ENCODE data around the gene SLC25A29.
"Not testable (repeated sequence)": the region's sequence is repeated elsewhere in the genome, so short reads cannot be mapped to it uniquely, and the experiment has no call there.

SLC25A29 gene

GRCh38 chr14:100330388-100330931 lies 24.2 kb upstream of the SLC25A29 start:
- no peak for DNase-seq

GRCh38 chr14:100330007-100330344 lies 23.7 kb upstream of the SLC25A29 start:
- no peak for DNase-seq

GRCh38 chr14:100329233-100330006 lies 23.2 kb upstream of the SLC25A29 start:
- DNase-seq = no peak

- DNase-seq = no peak
These were observed 22.4 kb upstream of the SLC25A29 start for GRCh38 chr14:100328495-100329163.

- no peak for DNase-seq
These were observed 20.9 kb upstream of the SLC25A29 start for GRCh38 chr14:100327128-100327527.

GRCh38 chr14:100325958-100326357 lies 19.7 kb upstream of the SLC25A29 start:
- no peak for DNase-seq

- no peak for DNase-seq
These were observed 19.0 kb upstream of the SLC25A29 start for GRCh38 chr14:100325231-100325632.

- DNase-seq = no peak
These were observed 17.7 kb upstream of the SLC25A29 start for GRCh38 chr14:100323942-100324307.

- no peak for DNase-seq
These were observed 17.1 kb upstream of the SLC25A29 start, which contains the start of gene SLC25A47 for GRCh38 chr14:100323121-100323941. SLC25A47 (plus strand) TSS chr14:100323339; CDS start chr14:100323415, 76 bp downstream.

- no peak for DNase-seq
These were observed 16.1 kb upstream of the SLC25A29 start for GRCh38 chr14:100322138-100322957.

GRCh38 chr14:100321473-100322137 lies 15.4 kb upstream of the SLC25A29 start:
- no peak for DNase-seq

GRCh38 chr14:100320157-100320856 lies 14.1 kb upstream of the SLC25A29 start:
- no peak for DNase-seq

GRCh38 chr14:100317912-100318808 lies 11.9 kb upstream of the SLC25A29 start:
- peak; percentile 37 for DNase-seq

GRCh38 chr14:100317389-100317788 lies 11.1 kb upstream of the SLC25A29 start:
- DNase-seq = no peak

- no peak for DNase-seq
These were observed 8.5 kb upstream of the SLC25A29 start for GRCh38 chr14:100314724-100315123.

- DNase-seq = no peak
These were observed 7.4 kb upstream of the SLC25A29 start for GRCh38 chr14:100313464-100314230.

GRCh38 chr14:100312877-100313400 lies 6.7 kb upstream of the SLC25A29 start:
- no peak for DNase-seq

GRCh38 chr14:100312110-100312876 lies 6.0 kb upstream of the SLC25A29 start:
- not testable (repeated sequence) for DNase-seq
